Measurements from ENCODE around the gene TMEM130. TPM values are rescaled to one million over a fixed set of nuclear protein-coding genes. Genes with fewer than 3 reads are reported as not detected.

The TMEM130 gene
- polyA plus RNA-seq, 2 of the 4 experiments (the other 2 are of a cell fraction), result 0.25 to 0.41 TPM

DNA sequence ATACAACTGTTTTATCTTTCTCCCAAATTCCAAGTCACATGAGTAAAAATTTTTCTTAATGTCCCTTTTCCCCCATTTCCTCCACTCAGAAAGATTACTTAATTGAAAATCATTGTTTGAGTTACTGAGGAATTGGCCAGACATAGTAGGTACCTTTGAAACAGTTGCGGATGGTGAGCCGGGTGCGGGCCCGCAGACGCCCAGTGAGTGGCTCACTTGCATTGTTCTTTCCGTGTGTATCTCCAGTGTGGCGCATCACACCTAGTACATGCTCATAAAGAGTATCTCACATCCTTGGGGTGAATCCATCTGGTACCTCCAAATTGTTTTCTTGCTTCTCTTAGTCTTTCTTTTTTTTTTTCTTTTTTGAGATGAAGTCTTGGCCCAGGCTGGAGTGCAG, 22.8 kb upstream of the TMEM130 start:
- POLR2A ChIA-PET, result no interaction called here
- TF ChIP-seq SMC3 (IDR thresholded peaks at IDR 0.05) (no peak), HOXB5 (CRISPR knock-in tag; IDR thresholded peaks at IDR 0.05) (no peak), FOSL2 (IDR thresholded peaks at IDR 0.05) (no peak), FOSL2 (CRISPR knock-in tag; IDR thresholded peaks at IDR 0.05) (no peak), SREBF2 (IDR thresholded peaks at IDR 0.05) (no peak), KDM1A (IDR thresholded peaks at IDR 0.05; ENCODE audit: low read depth) (no peak), KDM5A (IDR thresholded peaks at IDR 0.05) (no peak), RFX5 (IDR thresholded peaks at IDR 0.05) (no peak), ZNF302 (CRISPR knock-in tag; IDR thresholded peaks at IDR 0.05) (no peak), NR3C1 (IDR thresholded peaks at IDR 0.05) (no peak), ZC3H11A (IDR thresholded peaks at IDR 0.05) (no peak), FOSB (CRISPR knock-in tag; IDR thresholded peaks at IDR 0.05) (no peak), MAZ (IDR thresholded peaks at IDR 0.05; ENCODE audit: borderline replicate concordance, low read depth, low read length) (no peak), EHF (CRISPR knock-in tag; IDR thresholded peaks at IDR 0.05) (no peak), ESRRA (IDR thresholded peaks at IDR 0.05; ENCODE audit: borderline replicate concordance, low read length) (no peak), MAFK (IDR thresholded peaks at IDR 0.05; ENCODE audit: partially characterized antibody) (no peak), JUNB (IDR thresholded peaks at IDR 0.05) (no peak), POLR2A (IDR thresholded peaks at IDR 0.05; ENCODE audit: low read length) (no peak), BHLHE40 (IDR thresholded peaks at IDR 0.05; ENCODE audit: low read depth, low read length) (no peak)
- TF ChIP-seq, protein P1, sequence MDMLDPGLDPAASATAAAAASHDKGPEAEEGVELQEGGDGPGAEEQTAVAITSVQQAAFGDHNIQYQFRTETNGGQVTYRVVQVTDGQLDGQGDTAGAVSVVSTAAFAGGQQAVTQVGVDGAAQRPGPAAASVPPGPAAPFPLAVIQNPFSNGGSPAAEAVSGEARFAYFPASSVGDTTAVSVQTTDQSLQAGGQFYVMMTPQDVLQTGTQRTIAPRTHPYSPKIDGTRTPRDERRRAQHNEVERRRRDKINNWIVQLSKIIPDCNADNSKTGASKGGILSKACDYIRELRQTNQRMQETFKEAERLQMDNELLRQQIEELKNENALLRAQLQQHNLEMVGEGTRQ (IDR thresholded peaks at IDR 0.05), result no peak
- TF ChIP-seq, protein P2, sequence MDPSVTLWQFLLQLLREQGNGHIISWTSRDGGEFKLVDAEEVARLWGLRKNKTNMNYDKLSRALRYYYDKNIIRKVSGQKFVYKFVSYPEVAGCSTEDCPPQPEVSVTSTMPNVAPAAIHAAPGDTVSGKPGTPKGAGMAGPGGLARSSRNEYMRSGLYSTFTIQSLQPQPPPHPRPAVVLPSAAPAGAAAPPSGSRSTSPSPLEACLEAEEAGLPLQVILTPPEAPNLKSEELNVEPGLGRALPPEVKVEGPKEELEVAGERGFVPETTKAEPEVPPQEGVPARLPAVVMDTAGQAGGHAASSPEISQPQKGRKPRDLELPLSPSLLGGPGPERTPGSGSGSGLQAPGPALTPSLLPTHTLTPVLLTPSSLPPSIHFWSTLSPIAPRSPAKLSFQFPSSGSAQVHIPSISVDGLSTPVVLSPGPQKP (IDR thresholded peaks at IDR 0.05; ENCODE audit: low read depth, low read length), result no peak
- H3K4me2 ChIP-seq, result no peak overlapping the region
- no peak overlapping the region for H3K27ac ChIP-seq
- CTCF ChIA-PET, result interaction anchor here (0.6 to 4.8 kb wide), 4 partner anchors 13 to 551 kb away, joined by 3 to 25 read pairs (median 4); partner anchors contain the start of gene TRRAP
- DNase-seq (ENCODE audit: low read depth in 1 of 2, low spot score in 1 of 2) (no peak), ATAC-seq (no peak), FAIRE-seq (no peak)
- no peaks in the 10 kb centered on the region for H3K9me3 ChIP-seq
- H3K4me3 ChIP-seq, result no peak overlapping the region
- 96% methylated on average over 7 of the region's 7 CpGs for WGBS (ENCODE audit: missing lambda C conversion rate)
- no peaks in the 10 kb centered on the region for H3K4me1 ChIP-seq

DNA sequence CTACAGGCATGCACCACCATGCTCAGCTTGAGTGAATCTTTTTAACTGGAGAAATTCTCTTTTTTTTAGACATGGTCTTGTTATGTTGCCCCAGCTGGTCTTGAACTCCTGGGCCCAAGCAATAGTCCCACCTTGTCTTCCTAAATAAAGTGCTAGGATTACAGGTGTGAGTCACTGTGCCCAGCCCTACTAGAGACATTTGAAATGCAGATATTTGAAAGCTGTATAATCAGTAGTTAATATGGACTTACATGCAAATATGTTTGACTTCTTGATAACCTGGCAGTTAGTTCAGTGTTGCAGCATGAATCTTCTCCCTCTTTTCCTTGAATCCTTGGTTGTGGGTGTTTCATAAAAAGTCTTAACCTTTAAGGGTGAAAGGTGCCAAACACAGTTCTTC, 17.2 kb upstream of the TMEM130 start:
- no peak for FAIRE-seq
- no peak overlapping the region for H3K27ac ChIP-seq
- no peaks in the 10 kb centered on the region for H3K4me1 ChIP-seq
- DNase-seq (ENCODE audit: low read depth in 1 of 2, low spot score in 1 of 2), result no peak
- ChIA-PET POLR2A (no interaction called here), CTCF (interaction anchor here (0.7 to 1.7 kb wide), 2 partner anchors 9 to 36 kb away, joined by 3 to 10 read pairs; partner anchors contain the start of gene TRRAP)
- H3K4me3 ChIP-seq, result no peak overlapping the region
- ATAC-seq, result no peak
- no peaks in the 10 kb centered on the region for H3K9me3 ChIP-seq
- TF ChIP-seq, protein P3, sequence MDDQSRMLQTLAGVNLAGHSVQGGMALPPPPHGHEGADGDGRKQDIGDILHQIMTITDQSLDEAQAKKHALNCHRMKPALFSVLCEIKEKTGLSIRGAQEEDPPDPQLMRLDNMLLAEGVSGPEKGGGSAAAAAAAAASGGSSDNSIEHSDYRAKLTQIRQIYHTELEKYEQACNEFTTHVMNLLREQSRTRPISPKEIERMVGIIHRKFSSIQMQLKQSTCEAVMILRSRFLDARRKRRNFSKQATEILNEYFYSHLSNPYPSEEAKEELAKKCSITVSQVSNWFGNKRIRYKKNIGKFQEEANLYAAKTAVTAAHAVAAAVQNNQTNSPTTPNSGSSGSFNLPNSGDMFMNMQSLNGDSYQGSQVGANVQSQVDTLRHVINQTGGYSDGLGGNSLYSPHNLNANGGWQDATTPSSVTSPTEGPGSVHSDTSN (IDR thresholded peaks at IDR 0.05), result no peak
- TF ChIP-seq, protein P4, sequence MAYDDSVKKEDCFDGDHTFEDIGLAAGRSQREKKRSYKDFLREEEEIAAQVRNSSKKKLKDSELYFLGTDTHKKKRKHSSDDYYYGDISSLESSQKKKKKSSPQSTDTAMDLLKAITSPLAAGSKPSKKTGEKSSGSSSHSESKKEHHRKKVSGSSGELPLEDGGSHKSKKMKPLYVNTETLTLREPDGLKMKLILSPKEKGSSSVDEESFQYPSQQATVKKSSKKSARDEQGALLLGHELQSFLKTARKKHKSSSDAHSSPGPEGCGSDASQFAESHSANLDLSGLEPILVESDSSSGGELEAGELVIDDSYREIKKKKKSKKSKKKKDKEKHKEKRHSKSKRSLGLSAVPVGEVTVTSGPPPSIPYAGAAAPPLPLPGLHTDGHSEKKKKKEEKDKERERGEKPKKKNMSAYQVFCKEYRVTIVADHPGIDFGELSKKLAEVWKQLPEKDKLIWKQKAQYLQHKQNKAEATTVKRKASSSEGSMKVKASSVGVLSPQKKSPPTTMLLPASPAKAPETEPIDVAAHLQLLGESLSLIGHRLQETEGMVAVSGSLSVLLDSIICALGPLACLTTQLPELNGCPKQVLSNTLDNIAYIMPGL (CRISPR knock-in tag; IDR thresholded peaks at IDR 0.05; ENCODE audit: borderline replicate concordance), result no peak
- TF ChIP-seq EHF (CRISPR knock-in tag; IDR thresholded peaks at IDR 0.05) (no peak), CHD2 (IDR thresholded peaks at IDR 0.05; ENCODE audit: low read length, partially characterized antibody) (no peak)
- H3K4me2 ChIP-seq, result no peak overlapping the region

Data from A549 (cell line).